ENCODE results near the gene HARBI1. TPM values are rescaled to one million over a fixed set of nuclear protein-coding genes. Genes with fewer than 3 reads are reported as not detected.

Gene HARBI1
- total and polyA plus RNA-seq, 10 of the 15 experiments (the other 5 are each of a cell fraction or from before 2014, with no cell fraction given) = 3.6 to 8.4 (median 5.2) TPM

DNA sequence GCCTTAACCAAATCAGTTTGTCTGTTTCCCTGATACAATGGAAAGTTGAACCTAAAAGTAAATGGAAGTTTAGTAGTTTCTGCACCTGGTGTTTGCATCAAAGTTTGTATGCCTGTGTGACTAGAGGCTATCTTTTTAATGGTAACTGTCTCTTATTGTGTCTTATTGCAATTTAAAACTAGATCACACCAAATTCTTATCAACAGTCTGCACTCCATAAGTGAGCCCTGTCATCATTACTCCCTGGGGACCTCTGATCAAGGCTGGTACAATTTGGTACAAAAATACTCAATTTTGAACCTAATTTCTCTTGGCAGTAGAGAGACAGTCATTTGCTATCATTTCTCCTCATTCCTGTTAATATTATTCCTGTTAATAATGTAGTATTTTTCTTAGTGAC lies 45.3 kb upstream of the HARBI1 start (continued):
- TF ChIP-seq, protein P1, sequence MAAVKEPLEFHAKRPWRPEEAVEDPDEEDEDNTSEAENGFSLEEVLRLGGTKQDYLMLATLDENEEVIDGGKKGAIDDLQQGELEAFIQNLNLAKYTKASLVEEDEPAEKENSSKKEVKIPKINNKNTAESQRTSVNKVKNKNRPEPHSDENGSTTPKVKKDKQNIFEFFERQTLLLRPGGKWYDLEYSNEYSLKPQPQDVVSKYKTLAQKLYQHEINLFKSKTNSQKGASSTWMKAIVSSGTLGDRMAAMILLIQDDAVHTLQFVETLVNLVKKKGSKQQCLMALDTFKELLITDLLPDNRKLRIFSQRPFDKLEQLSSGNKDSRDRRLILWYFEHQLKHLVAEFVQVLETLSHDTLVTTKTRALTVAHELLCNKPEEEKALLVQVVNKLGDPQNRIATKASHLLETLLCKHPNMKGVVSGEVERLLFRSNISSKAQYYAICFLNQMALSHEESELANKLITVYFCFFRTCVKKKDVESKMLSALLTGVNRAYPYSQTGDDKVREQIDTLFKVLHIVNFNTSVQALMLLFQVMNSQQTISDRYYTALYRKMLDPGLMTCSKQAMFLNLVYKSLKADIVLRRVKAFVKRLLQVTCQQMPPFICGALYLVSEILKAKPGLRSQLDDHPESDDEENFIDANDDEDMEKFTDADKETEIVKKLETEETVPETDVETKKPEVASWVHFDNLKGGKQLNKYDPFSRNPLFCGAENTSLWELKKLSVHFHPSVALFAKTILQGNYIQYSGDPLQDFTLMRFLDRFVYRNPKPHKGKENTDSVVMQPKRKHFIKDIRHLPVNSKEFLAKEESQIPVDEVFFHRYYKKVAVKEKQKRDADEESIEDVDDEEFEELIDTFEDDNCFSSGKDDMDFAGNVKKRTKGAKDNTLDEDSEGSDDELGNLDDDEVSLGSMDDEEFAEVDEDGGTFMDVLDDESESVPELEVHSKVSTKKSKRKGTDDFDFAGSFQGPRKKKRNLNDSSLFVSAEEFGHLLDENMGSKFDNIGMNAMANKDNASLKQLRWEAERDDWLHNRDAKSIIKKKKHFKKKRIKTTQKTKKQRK (IDR thresholded peaks at IDR 0.05; ENCODE audit: low read depth, low read length) = no peak
- TF ChIP-seq CHD2 (IDR thresholded peaks at IDR 0.05; ENCODE audit: borderline replicate concordance, low read depth, low read length) (no peak), NBN (IDR thresholded peaks at IDR 0.05) (no peak), SREBF1 (IDR thresholded peaks at IDR 0.05; ENCODE audit: low read length) (no peak), ZBED1 (IDR thresholded peaks at IDR 0.05; ENCODE audit: borderline replicate concordance) (no peak), RELA (IDR thresholded peaks at IDR 0.05; ENCODE audit: borderline replicate concordance, partially characterized antibody) (no peak), JUND (IDR thresholded peaks at IDR 0.05; ENCODE audit: low read depth, low read length) (no peak), ZSCAN29 (IDR thresholded peaks at IDR 0.05) (no peak), SMAD5 (IDR thresholded peaks at IDR 0.05; ENCODE audit: low read depth) (no peak)
- TF ChIP-seq, protein P2, sequence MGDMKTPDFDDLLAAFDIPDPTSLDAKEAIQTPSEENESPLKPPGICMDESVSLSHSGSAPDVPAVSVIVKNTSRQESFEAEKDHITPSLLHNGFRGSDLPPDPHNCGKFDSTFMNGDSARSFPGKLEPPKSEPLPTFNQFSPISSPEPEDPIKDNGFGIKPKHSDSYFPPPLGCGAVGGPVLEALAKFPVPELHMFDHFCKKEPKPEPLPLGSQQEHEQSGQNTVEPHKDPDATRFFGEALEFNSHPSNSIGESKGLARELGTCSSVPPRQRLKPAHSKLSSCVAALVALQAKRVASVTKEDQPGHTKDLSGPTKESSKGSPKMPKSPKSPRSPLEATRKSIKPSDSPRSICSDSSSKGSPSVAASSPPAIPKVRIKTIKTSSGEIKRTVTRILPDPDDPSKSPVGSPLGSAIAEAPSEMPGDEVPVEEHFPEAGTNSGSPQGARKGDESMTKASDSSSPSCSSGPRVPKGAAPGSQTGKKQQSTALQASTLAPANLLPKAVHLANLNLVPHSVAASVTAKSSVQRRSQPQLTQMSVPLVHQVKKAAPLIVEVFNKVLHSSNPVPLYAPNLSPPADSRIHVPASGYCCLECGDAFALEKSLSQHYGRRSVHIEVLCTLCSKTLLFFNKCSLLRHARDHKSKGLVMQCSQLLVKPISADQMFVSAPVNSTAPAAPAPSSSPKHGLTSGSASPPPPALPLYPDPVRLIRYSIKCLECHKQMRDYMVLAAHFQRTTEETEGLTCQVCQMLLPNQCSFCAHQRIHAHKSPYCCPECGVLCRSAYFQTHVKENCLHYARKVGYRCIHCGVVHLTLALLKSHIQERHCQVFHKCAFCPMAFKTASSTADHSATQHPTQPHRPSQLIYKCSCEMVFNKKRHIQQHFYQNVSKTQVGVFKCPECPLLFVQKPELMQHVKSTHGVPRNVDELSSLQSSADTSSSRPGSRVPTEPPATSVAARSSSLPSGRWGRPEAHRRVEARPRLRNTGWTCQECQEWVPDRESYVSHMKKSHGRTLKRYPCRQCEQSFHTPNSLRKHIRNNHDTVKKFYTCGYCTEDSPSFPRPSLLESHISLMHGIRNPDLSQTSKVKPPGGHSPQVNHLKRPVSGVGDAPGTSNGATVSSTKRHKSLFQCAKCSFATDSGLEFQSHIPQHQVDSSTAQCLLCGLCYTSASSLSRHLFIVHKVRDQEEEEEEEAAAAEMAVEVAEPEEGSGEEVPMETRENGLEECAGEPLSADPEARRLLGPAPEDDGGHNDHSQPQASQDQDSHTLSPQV (IDR thresholded peaks at IDR 0.05) = no peak
